K562 (cell line): ENCODE measurements around the gene P2RY6.

ENCODE experiments used
- ADNP ChIP-seq: fragments of 200-800 bp; sonication (Bioruptor generic); IDR thresholded peaks from 2 replicates; pipeline ENCODE4 v1.6.1; 2016; ENCODE audit warnings: missing genetic modification characterization, missing compliant biosample characterization
- CBFA2T2 ChIP-seq: fragments of 450-650 bp; conservative IDR thresholded peaks from 2 replicates; pipeline ENCODE4 v1.6.1; 2017; ENCODE audit warnings: mild to moderate bottlenecking
- EZH2 ChIP-seq: IDR thresholded peaks from 2 replicates; pipeline ENCODE4 v1.6.1; 2012; ENCODE audit warnings: low read depth, mild to moderate bottlenecking, inconsistent platforms, low read length, borderline replicate concordance
- MNT ChIP-seq, 2 experiments: fragments of 450-650 bp; conservative IDR thresholded peaks; 2 replicates each; pipeline ENCODE4 v1.6.1; 2017; ENCODE audit warnings: mild to moderate bottlenecking in 2 of 2, moderate library complexity in 2 of 2
- POLR2A ChIP-seq: fragments of 450-650 bp; conservative IDR thresholded peaks from 2 replicates; pipeline ENCODE4 v1.6.1; 2016
- PREB ChIP-seq: sonication (generic); formaldehyde crosslinking; IDR thresholded peaks from 2 replicates; pipeline ENCODE4 v1.8.1; 2023; ENCODE audit warnings: mild to moderate bottlenecking, missing genetic modification reagents

GRCh38 chr11:73226297-73227006 lies 45.7 kb upstream of the P2RY6 start:
- TF ChIP-seq EZH2 = no peak
- TF ChIP-seq CBFA2T2 = no peak
- no peak for TF ChIP-seq ADNP (tag)
- TF ChIP-seq MNT (conservative IDR thresholded peaks at IDR 0.05) = no peak
- TF ChIP-seq POLR2A = no peak
- no peak for TF ChIP-seq PREB
